ENCODE data around the gene BTF3L4. TPM values are rescaled to one million over a fixed set of nuclear protein-coding genes. Genes with fewer than 3 reads are reported as not detected.

The BTF3L4 gene
- total and polyA plus RNA-seq, 7 donors = 34.2 to 70.1 (median 57.6) TPM

- intact Hi-C loops (cut with DNase I) = loop anchor here in 1 of 2 donors (5.0 kb wide), 1 partner anchor 177 kb away; the partner anchor contains the start of gene NRDC
- Histone ChIP-seq H3K36me3 (ENCODE audit: insufficient read depth in 1 of 2, low read depth in 1 of 2) (peaks cover 2 to 24% of the 10 kb centered on the region in 2 donors), H3K27me3 (ENCODE audit: insufficient read depth in 3 of 3, low read length in 2 of 3) (no peaks in the 10 kb centered on the region), H3K9me3 (no peaks in the 10 kb centered on the region), H3K27ac (peak overlapping the region; percentile 93), H3K4me1 (peaks cover 33% of the 10 kb centered on the region), H3K4me3 (peak overlapping the region; percentile 100)
- ATAC-seq (no peak), DNase-seq (no peak)
- TF ChIP-seq CTCF (IDR thresholded peaks at IDR 0.05) = no peak
- WGBS, 3 donors = 4 to 5% (median 5%) methylated on average over 13 of the region's 13 CpGs
These were observed 1.5 kb upstream of the BTF3L4 start for GRCh38 chr1:52054496-52055065.

GRCh38 chr1:52055066-52055865 is 829 bp upstream of the BTF3L4 start, which contains the start of gene TXNDC12:
TSS of gene TXNDC12 (minus strand) at chr1:52055191. CDS start at chr1:52055096, 95 bp downstream.
- Histone ChIP-seq H3K4me1 (peaks cover 38% of the 10 kb centered on the region), H3K36me3 (ENCODE audit: insufficient read depth in 1 of 2, low read depth in 1 of 2) (peaks cover 2 to 31% of the 10 kb centered on the region in 2 donors), H3K9me3 (no peaks in the 10 kb centered on the region), H3K27ac (peak within 1 kb of the TSS; percentile 93), H3K4me3 (peak within 1 kb of the TSS; percentile 100), H3K27me3 (ENCODE audit: insufficient read depth in 3 of 3, low read length in 2 of 3) (no peaks in the 10 kb centered on the region)
- 0% methylated on average over 45 of the region's 45 CpGs for WGBS, 3 donors
- DNase-seq = peak; percentile 82 to 89
- TF ChIP-seq CTCF (IDR thresholded peaks at IDR 0.05) = no peak
- peak; percentile 78 to 87 (median 80) for ATAC-seq
- intact Hi-C loops (cut with DNase I) = loop anchor here in 1 of 2 donors (5.0 kb wide), 1 partner anchor 178 kb away; the partner anchor contains the start of gene NRDC

GRCh38 chr1:52055866-52056162 is 281 bp upstream of the BTF3L4 start:
- 0 to 1% (median 0%) methylated on average over 12 of the region's 12 CpGs for WGBS, 3 donors
- no peak for TF ChIP-seq CTCF (IDR thresholded peaks at IDR 0.05)
- intact Hi-C loops (cut with DNase I) = loop anchor here in 1 of 2 donors (2.0 to 5.0 kb wide), 2 partner anchors 23 to 179 kb away; partner anchors contain the start of genes KTI12 and NRDC
- peak overlapping the region; percentile 100 for H3K4me3 ChIP-seq
- H3K27ac ChIP-seq = peak overlapping the region; percentile 93
- ATAC-seq = no peak
- H3K9me3 ChIP-seq = no peaks in the 10 kb centered on the region
- no peak for DNase-seq
- H3K36me3 ChIP-seq (ENCODE audit: insufficient read depth in 1 of 2, low read depth in 1 of 2) = peaks cover 4 to 36% of the 10 kb centered on the region in 2 donors
- no peaks in the 10 kb centered on the region for H3K27me3 ChIP-seq (ENCODE audit: insufficient read depth in 3 of 3, low read length in 2 of 3)
- H3K4me1 ChIP-seq = peaks cover 38% of the 10 kb centered on the region

- no peak for TF ChIP-seq CTCF (IDR thresholded peaks at IDR 0.05)
- WGBS, 3 donors = 0 to 2% (median 0%) methylated on average over 4 of the region's 4 CpGs
- Histone ChIP-seq H3K9me3 (no peaks in the 10 kb centered on the region), H3K27ac (peak overlapping the region; percentile 93), H3K4me3 (peak overlapping the region; percentile 100), H3K36me3 (ENCODE audit: insufficient read depth in 1 of 2, low read depth in 1 of 2) (peaks cover 5 to 39% of the 10 kb centered on the region in 2 donors), H3K27me3 (ENCODE audit: insufficient read depth in 3 of 3, low read length in 2 of 3) (no peaks in the 10 kb centered on the region), H3K4me1 (peaks cover 38% of the 10 kb centered on the region)
- no peak for ATAC-seq
- intact Hi-C loops (cut with DNase I) = loop anchor here in 1 of 2 donors (2.0 to 5.0 kb wide), 2 partner anchors 24 to 180 kb away; partner anchors contain the start of genes KTI12 and NRDC
- DNase-seq = no peak
These were observed 789 bp downstream of the BTF3L4 start for GRCh38 chr1:52056937-52057231.

All from psoas muscle (tissue), 8 donors.